ENCODE results near the gene LRRC49.
A peak's percentile ranks its signal among the peaks of the same experiment; 100 is the strongest.
"Not testable (repeated sequence)": the region's sequence is repeated elsewhere in the genome, so short reads cannot be mapped to it uniquely, and the experiment has no call there.

LRRC49 gene

GRCh38 chr15:70855764-70856163 is 36.9 kb upstream of the LRRC49 start:
- H3K9me3 ChIP-seq (ENCODE audit: insufficient read depth, low read length), result no peaks in the 10 kb centered on the region
- H3K9ac ChIP-seq (ENCODE audit: low read length), result no peak overlapping the region
- no peaks in the 10 kb centered on the region for H3K79me2 ChIP-seq (ENCODE audit: low read length)
- TF ChIP-seq EZH2phosphoT487 (IDR thresholded peaks at IDR 0.05; ENCODE audit: low read depth) (no peak), CTCF (IDR thresholded peaks at IDR 0.05; ENCODE audit: low read depth, low read length) (no peak)
- no peaks in the 10 kb centered on the region for H3K36me3 ChIP-seq (replicated peaks; ENCODE audit: low read depth, low read length)
- no peak overlapping the region for H3K27ac ChIP-seq (ENCODE audit: low read length)
- H3K4me2 ChIP-seq (ENCODE audit: low read length), result peak overlapping the region; percentile 26
- no peak overlapping the region for H2AFZ ChIP-seq (ENCODE audit: low read depth, low read length)
- H3K4me3 ChIP-seq (ENCODE audit: low read length), result no peak overlapping the region
- H3K27me3 ChIP-seq (ENCODE audit: low read depth, low read length), result peaks cover 20% of the 10 kb centered on the region
- no peaks in the 10 kb centered on the region for H4K20me1 ChIP-seq (ENCODE audit: insufficient read depth, low read length)
- H3K4me1 ChIP-seq (ENCODE audit: low read length), result peaks cover 11% of the 10 kb centered on the region

GRCh38 chr15:70856177-70856883 is 36.3 kb upstream of the LRRC49 start:
- H2AFZ ChIP-seq (ENCODE audit: low read depth, low read length), result no peak overlapping the region
- H3K4me1 ChIP-seq (ENCODE audit: low read length), result peaks cover 11% of the 10 kb centered on the region
- no peaks in the 10 kb centered on the region for H4K20me1 ChIP-seq (ENCODE audit: insufficient read depth, low read length)
- TF ChIP-seq CTCF (IDR thresholded peaks at IDR 0.05; ENCODE audit: low read depth, low read length), result no peak
- no peak for TF ChIP-seq EZH2phosphoT487 (IDR thresholded peaks at IDR 0.05; ENCODE audit: low read depth)
- peak overlapping the region; percentile 26; the same call in 1 of the 2 replicates for H3K4me2 ChIP-seq (ENCODE audit: low read length)
- peaks cover 18% of the 10 kb centered on the region for H3K27me3 ChIP-seq (ENCODE audit: low read depth, low read length)
- H3K79me2 ChIP-seq (ENCODE audit: low read length), result no peaks in the 10 kb centered on the region
- no peak overlapping the region for H3K4me3 ChIP-seq (ENCODE audit: low read length)
- H3K9me3 ChIP-seq (ENCODE audit: insufficient read depth, low read length), result no peaks in the 10 kb centered on the region
- no peak overlapping the region for H3K9ac ChIP-seq (ENCODE audit: low read length)
- H3K27ac ChIP-seq (ENCODE audit: low read length), result no peak overlapping the region
- H3K36me3 ChIP-seq (replicated peaks; ENCODE audit: low read depth, low read length), result no peaks in the 10 kb centered on the region

- no peaks in the 10 kb centered on the region for H3K36me3 ChIP-seq (replicated peaks; ENCODE audit: low read depth, low read length)
- no peak overlapping the region for H3K27ac ChIP-seq (ENCODE audit: low read length)
- H3K4me1 ChIP-seq (ENCODE audit: low read length), result peaks cover 11% of the 10 kb centered on the region
- no peak overlapping the region for H2AFZ ChIP-seq (ENCODE audit: low read depth, low read length)
- H3K9ac ChIP-seq (ENCODE audit: low read length), result no peak overlapping the region
- no peak overlapping the region for H3K4me3 ChIP-seq (ENCODE audit: low read length)
- TF ChIP-seq EZH2phosphoT487 (IDR thresholded peaks at IDR 0.05; ENCODE audit: low read depth) (no peak), CTCF (IDR thresholded peaks at IDR 0.05; ENCODE audit: low read depth, low read length) (no peak)
- H3K4me2 ChIP-seq (ENCODE audit: low read length), result no peak overlapping the region
- peaks cover 18% of the 10 kb centered on the region for H3K27me3 ChIP-seq (ENCODE audit: low read depth, low read length)
- H3K9me3 ChIP-seq (ENCODE audit: insufficient read depth, low read length), result no peaks in the 10 kb centered on the region
- H3K79me2 ChIP-seq (ENCODE audit: low read length), result no peaks in the 10 kb centered on the region
- no peaks in the 10 kb centered on the region for H4K20me1 ChIP-seq (ENCODE audit: insufficient read depth, low read length)
Observed at GRCh38 chr15:70856884-70857561, 35.6 kb upstream of the LRRC49 start.

- Histone ChIP-seq H3K27me3 (ENCODE audit: low read depth, low read length) (peaks cover 18% of the 10 kb centered on the region), H4K20me1 (ENCODE audit: insufficient read depth, low read length) (no peaks in the 10 kb centered on the region), H3K4me2 (ENCODE audit: low read length) (no peak overlapping the region), H3K4me3 (ENCODE audit: low read length) (no peak overlapping the region), H3K4me1 (ENCODE audit: low read length) (peaks cover 11% of the 10 kb centered on the region), H3K9me3 (ENCODE audit: insufficient read depth, low read length) (no peaks in the 10 kb centered on the region), H3K79me2 (ENCODE audit: low read length) (no peaks in the 10 kb centered on the region), H2AFZ (ENCODE audit: low read depth, low read length) (no peak overlapping the region), H3K36me3 (replicated peaks; ENCODE audit: low read depth, low read length) (no peaks in the 10 kb centered on the region), H3K9ac (ENCODE audit: low read length) (no peak overlapping the region), H3K27ac (ENCODE audit: low read length) (no peak overlapping the region)
- TF ChIP-seq CTCF (IDR thresholded peaks at IDR 0.05; ENCODE audit: low read depth, low read length) (no peak), EZH2phosphoT487 (IDR thresholded peaks at IDR 0.05; ENCODE audit: low read depth) (no peak)
Observed at GRCh38 chr15:70857562-70858285, 34.9 kb upstream of the LRRC49 start.

- H3K27ac ChIP-seq (ENCODE audit: low read length); H2AFZ ChIP-seq (ENCODE audit: low read depth, low read length); H3K4me3 ChIP-seq (ENCODE audit: low read length); H3K36me3 ChIP-seq (replicated peaks; ENCODE audit: low read depth, low read length); H3K4me2 ChIP-seq (ENCODE audit: low read length); H3K79me2 ChIP-seq (ENCODE audit: low read length); H4K20me1 ChIP-seq (ENCODE audit: insufficient read depth, low read length); H3K9ac ChIP-seq (ENCODE audit: low read length); H3K9me3 ChIP-seq (ENCODE audit: insufficient read depth, low read length): not testable (repeated sequence)
- Histone ChIP-seq H3K27me3 (ENCODE audit: low read depth, low read length) (peaks cover 18% of the 10 kb centered on the region), H3K4me1 (ENCODE audit: low read length) (peaks cover 11% of the 10 kb centered on the region)
Observed at GRCh38 chr15:70858614-70859321, 33.9 kb upstream of the LRRC49 start.
